ENCODE measurements around the gene FKBP2. TPM values are rescaled to one million over a fixed set of nuclear protein-coding genes. Genes with fewer than 3 reads are reported as not detected.

Gene FKBP2
- total and polyA plus RNA-seq, 2 of the 13 experiments (the other 11 are each of a cell fraction or from before 2014, with no cell fraction given): 30.1 to 53.3 TPM

DNA sequence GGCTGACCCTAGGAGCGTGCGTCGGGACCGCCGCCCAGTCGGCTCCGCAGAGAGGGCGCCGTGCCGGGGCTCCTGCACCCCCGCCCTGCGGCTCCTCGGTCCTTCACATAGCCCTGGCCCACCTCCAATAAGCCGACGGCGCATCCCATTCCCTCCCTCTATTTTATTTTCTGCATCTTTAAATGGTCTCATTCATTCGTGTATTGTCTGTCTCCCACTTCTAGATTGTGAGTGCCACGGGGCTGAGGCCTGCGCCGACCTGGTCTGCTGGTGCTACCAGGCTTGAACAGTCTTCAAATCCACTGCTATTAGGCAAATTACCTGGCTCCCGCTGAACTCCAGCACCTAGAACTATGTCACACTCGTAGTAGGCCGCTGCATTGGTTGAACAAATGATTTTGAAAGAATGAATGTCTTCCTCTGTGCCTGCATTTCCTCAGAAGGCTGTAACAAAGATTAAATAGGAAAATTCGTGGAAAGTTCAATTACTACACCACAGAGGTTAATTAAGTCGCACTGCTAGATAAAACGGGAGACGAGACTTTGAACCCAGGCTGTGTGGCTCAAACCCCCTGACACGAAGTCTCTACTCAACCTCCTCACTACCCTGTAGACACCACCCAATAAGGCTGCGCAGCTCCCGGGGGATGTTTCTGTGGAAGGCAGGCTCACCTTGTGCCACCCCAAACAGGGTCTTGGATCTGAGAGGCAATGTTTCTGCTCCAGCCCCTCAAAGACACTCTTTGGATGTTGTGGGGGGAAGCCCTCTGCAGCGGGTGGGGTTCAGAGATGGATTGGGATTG is 7.0 kb downstream of the FKBP2 start (continued):
- TF ChIP-seq, protein P1, sequence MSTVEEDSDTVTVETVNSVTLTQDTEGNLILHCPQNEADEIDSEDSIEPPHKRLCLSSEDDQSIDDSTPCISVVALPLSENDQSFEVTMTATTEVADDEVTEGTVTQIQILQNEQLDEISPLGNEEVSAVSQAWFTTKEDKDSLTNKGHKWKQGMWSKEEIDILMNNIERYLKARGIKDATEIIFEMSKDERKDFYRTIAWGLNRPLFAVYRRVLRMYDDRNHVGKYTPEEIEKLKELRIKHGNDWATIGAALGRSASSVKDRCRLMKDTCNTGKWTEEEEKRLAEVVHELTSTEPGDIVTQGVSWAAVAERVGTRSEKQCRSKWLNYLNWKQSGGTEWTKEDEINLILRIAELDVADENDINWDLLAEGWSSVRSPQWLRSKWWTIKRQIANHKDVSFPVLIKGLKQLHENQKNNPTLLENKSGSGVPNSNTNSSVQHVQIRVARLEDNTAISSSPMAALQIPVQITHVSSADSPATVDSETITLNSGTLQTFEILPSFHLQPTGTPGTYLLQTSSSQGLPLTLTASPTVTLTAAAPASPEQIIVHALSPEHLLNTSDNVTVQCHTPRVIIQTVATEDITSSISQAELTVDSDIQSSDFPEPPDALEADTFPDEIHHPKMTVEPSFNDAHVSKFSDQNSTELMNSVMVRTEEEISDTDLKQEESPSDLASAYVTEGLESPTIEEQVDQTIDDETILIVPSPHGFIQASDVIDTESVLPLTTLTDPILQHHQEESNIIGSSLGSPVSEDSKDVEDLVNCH (CRISPR knock-in tag; IDR thresholded peaks at IDR 0.05): no peak
- TF ChIP-seq ZBTB42 (CRISPR knock-in tag; IDR thresholded peaks at IDR 0.05) (no peak), HMG20B (CRISPR knock-in tag; conservative IDR thresholded peaks at IDR 0.05) (no peak), ZSCAN9 (CRISPR knock-in tag; IDR thresholded peaks at IDR 0.05; ENCODE audit: borderline replicate concordance) (no peak), XRCC5 (optimal IDR thresholded peaks at IDR 0.05; ENCODE audit: low read length) (no peak), DPF2 (CRISPR knock-in tag; IDR thresholded peaks at IDR 0.05; ENCODE audit: borderline replicate concordance, low read depth) (no peak), ZNF790 (CRISPR knock-in tag; IDR thresholded peaks at IDR 0.05; ENCODE audit: borderline replicate concordance) (no peak; the same call in 1 of the 2 replicates), NFE2 (CRISPR knock-in tag; IDR thresholded peaks at IDR 0.05) (no peak), ZNF331 (CRISPR knock-in tag; IDR thresholded peaks at IDR 0.05) (no peak), IRF2 (CRISPR knock-in tag; IDR thresholded peaks at IDR 0.05) (no peak), IKZF4 (CRISPR knock-in tag; IDR thresholded peaks at IDR 0.05; ENCODE audit: borderline replicate concordance, low read depth, not compliant biosample characterization) (no peak), ARNT (IDR thresholded peaks at IDR 0.05) (no peak), MTA3 (CRISPR knock-in tag; IDR thresholded peaks at IDR 0.05) (no peak), SIN3A (IDR thresholded peaks at IDR 0.05; ENCODE audit: borderline replicate concordance, low read depth, low read length) (0 out of 2 replicates have a peak, but pooled peaks have one; percentile 5), SRF (IDR thresholded peaks at IDR 0.05; ENCODE audit: low read depth, low read length) (no peak), PHF20 (CRISPR knock-in tag; IDR thresholded peaks at IDR 0.05) (no peak), MEIS2 (CRISPR knock-in tag; IDR thresholded peaks at IDR 0.05) (0 out of 2 replicates have a peak, but pooled peaks have one; percentile 62), ZNF160 (CRISPR knock-in tag; IDR thresholded peaks at IDR 0.05) (no peak)
- TF ChIP-seq, protein P2, sequence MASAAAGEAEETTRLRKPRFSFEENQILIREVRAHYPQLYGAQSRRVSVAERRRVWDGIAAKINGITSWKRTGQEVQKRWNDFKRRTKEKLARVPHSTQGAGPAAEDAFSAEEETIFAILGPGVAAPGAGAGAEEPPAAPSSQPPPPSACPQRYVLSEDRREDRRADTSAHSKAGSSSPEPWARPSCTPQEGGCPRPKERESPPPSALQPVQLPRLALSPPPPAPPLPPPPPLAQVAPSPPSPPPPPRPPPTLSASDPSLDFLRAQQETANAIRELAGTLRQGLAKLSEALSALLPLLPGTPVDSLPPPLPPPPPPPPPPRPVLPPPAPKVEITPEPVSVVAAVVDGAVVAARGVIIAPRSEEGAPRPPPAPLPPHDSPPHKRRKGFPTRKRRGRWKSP (CRISPR knock-in tag; IDR thresholded peaks at IDR 0.05): peak; percentile 67; the same call in 1 of the 2 replicates
- TF ChIP-seq, protein P3, sequence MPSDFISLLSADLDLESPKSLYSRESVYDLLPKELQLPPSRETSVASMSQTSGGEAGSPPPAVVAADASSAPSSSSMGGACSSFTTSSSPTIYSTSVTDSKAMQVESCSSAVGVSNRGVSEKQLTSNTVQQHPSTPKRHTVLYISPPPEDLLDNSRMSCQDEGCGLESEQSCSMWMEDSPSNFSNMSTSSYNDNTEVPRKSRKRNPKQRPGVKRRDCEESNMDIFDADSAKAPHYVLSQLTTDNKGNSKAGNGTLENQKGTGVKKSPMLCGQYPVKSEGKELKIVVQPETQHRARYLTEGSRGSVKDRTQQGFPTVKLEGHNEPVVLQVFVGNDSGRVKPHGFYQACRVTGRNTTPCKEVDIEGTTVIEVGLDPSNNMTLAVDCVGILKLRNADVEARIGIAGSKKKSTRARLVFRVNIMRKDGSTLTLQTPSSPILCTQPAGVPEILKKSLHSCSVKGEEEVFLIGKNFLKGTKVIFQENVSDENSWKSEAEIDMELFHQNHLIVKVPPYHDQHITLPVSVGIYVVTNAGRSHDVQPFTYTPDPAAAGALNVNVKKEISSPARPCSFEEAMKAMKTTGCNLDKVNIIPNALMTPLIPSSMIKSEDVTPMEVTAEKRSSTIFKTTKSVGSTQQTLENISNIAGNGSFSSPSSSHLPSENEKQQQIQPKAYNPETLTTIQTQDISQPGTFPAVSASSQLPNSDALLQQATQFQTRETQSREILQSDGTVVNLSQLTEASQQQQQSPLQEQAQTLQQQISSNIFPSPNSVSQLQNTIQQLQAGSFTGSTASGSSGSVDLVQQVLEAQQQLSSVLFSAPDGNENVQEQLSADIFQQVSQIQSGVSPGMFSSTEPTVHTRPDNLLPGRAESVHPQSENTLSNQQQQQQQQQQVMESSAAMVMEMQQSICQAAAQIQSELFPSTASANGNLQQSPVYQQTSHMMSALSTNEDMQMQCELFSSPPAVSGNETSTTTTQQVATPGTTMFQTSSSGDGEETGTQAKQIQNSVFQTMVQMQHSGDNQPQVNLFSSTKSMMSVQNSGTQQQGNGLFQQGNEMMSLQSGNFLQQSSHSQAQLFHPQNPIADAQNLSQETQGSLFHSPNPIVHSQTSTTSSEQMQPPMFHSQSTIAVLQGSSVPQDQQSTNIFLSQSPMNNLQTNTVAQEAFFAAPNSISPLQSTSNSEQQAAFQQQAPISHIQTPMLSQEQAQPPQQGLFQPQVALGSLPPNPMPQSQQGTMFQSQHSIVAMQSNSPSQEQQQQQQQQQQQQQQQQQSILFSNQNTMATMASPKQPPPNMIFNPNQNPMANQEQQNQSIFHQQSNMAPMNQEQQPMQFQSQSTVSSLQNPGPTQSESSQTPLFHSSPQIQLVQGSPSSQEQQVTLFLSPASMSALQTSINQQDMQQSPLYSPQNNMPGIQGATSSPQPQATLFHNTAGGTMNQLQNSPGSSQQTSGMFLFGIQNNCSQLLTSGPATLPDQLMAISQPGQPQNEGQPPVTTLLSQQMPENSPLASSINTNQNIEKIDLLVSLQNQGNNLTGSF (CRISPR knock-in tag; IDR thresholded peaks at IDR 0.05): no peak
- TF ChIP-seq, protein P4, sequence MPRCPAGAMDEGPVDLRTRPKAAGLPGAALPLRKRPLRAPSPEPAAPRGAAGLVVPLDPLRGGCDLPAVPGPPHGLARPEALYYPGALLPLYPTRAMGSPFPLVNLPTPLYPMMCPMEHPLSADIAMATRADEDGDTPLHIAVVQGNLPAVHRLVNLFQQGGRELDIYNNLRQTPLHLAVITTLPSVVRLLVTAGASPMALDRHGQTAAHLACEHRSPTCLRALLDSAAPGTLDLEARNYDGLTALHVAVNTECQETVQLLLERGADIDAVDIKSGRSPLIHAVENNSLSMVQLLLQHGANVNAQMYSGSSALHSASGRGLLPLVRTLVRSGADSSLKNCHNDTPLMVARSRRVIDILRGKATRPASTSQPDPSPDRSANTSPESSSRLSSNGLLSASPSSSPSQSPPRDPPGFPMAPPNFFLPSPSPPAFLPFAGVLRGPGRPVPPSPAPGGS (CRISPR knock-in tag; IDR thresholded peaks at IDR 0.05): no peak

Data from HepG2 (cell line).